NCI-H2196 treated with DMSO at 0.1 percent for 48 hours (cell line): Measurements from ENCODE around the gene ATP4B.

Experiments
- DNase-seq: peaks from one replicate; lab custom pipeline; 2025; ENCODE audit not compliant: unreplicated experiment; lab: John Stamatoyannopoulos, UW

The ATP4B gene

GRCh38 chr13:113657851-113658741, at the start of gene ATP4B:
TSS of gene ATP4B (minus strand) at chr13:113658198. CDS start at chr13:113658144, 54 bp downstream.
- no peak for DNase-seq

GRCh38 chr13:113672002-113672651, 14.1 kb upstream of the ATP4B start:
- no peak for DNase-seq

- no peak for DNase-seq
Observed at GRCh38 chr13:113671066-113672001, 13.3 kb upstream of the ATP4B start.

GRCh38 chr13:113670541-113670940, 12.5 kb upstream of the ATP4B start:
- no peak for DNase-seq

- no peak for DNase-seq
Observed at GRCh38 chr13:113669755-113670341, 11.8 kb upstream of the ATP4B start.

- DNase-seq = no peak
Observed at GRCh38 chr13:113669231-113669754, 11.3 kb upstream of the ATP4B start.

DNA sequence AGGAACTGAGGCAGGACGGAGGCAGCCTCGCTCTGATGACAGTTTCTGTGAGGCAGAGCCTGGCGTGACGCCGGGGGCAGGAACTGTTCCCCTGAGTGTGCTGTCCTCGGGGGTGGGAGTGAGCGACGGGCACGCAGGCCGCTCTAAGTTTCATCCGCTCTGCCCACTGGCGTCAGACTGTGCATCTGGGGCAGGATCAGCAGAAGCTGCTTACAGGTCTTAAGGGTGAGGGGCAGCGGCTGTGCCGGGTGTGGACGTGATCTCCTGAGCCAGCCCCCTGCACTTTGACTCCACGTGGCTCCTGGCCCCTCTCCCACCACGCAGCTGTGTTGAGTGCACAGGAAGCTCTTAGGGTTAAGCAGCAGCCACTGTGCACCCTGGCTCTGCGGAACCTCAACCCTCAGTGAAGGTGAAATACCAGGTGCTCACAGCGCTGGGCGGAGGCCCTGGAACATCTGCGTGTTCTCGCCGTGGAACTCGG, 10.5 kb upstream of the ATP4B start:
- no peak for DNase-seq

- no peak for DNase-seq
Observed at GRCh38 chr13:113667771-113668490, 9.9 kb upstream of the ATP4B start.

- no peak for DNase-seq
Observed at GRCh38 chr13:113666951-113667701, 9.1 kb upstream of the ATP4B start, which contains the start of gene GRK1. TSS of gene GRK1 (plus strand) at chr13:113667219. CDS start at chr13:113667387, 168 bp downstream.

GRCh38 chr13:113666329-113666670, 8.3 kb upstream of the ATP4B start:
- no peak for DNase-seq

DNA sequence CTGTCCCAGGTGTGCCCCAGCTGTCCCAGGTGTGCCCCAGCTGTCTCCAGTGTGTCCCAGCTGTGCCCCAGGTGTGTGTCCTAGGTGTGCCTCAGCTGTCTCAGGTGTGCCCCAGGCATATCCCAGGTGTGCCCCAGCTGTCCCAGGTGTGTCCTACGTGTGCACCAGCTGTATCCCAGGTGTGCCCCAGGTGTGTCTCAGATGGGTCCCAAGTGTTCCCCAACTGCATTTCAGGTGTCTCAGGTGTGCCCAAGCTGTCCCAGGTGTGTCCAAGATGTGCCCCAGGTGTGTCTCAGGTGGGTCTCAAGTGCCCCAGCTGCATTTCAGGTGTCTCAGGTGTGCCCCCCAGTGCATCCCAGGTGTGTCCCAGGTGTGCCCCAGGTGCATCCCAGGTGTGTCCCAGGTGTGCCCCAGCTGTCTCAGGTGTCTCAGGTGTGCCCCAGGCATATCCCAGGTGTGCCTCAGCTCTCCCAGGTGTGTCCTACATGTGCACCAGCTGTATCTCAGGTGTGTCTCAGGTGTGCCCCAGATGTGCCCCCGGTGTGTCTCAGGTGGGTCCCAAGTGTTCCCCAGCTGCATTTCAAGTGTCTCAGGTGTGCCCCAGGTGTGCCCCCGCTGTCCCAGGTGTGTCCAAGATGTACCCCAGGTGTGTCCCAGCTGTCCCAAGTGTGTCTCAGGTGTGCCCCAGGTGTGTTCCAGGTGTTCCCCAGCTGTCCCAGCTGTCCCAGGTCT, 7.8 kb upstream of the ATP4B start:
- no peak for DNase-seq

- DNase-seq = no peak
Observed at GRCh38 chr13:113664751-113665596, 7.0 kb upstream of the ATP4B start.

DNA sequence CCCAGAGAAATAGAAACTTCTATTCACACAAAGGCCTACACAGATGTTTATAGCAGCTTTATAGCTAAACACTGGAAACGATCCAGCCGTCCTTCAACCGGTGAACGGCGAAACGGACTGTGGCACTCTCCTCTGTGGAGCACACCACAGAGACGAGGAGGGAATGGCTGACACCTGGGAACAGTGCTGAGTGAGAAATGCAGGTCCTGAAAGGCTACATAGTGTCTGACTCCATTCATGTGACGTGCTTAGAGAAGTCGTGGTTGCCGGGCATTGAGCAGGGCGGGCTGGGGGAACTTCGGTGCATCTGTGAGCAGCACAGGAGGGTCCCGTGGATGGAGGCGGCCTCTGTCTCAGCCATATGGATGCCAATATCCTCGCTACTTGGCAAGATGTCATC, 5.9 kb upstream of the ATP4B start:
- DNase-seq = no peak

GRCh38 chr13:113661509-113661908, 3.5 kb upstream of the ATP4B start:
- DNase-seq = no peak

DNA sequence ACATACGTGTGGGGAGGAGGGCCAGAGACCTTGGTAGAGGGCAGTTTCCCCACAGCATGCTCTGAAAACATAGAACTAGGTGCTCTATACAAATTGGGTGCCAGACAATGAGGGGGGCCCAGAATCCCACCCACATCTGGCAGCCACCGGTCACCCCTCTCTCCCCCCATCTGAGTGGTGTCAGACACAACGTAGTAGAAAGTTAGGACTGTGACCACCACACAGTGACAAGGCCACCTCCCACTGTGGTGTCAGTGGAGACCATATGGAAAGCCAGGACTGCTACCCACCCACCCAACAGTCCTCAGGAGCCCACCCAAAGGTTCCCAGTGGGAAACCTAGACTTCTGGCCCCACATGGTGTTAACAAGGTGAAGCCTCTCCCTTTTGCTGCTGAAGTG, 2.1 kb upstream of the ATP4B start:
- DNase-seq = no peak

GRCh38 chr13:113659337-113659736, 1.3 kb upstream of the ATP4B start:
- DNase-seq = no peak

DNA sequence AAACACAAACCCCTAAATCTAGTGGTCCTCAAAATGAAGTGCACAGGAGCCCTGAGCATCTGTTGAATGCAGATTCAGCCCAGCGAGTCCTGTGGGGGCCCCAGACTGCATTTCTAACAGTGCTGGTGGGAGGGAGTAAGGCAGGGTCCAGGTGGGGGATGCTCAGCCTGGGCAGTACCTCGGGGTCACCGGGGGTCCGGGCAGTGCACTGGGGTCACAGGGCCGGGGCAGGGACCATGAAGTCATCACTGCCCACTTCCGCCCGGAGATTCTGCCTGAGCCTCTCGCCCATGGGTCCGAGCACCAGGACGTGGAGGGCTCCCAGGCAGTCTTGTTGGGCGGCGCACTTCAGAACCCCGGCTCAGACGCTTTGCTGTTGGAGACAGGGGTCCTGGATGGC, 838 bp upstream of the ATP4B start:
- DNase-seq = no peak
